GM21423 (cell line): Measurements from ENCODE around the gene NLGN3.

Source experiments
- ATAC-seq: cut with Tn5 transposase; IDR thresholded peaks from one replicate; pipeline ENCODE4 v1.9.1; 2021; ENCODE audit warnings: mild to moderate bottlenecking, moderate library complexity; ENCODE audit not compliant: unreplicated experiment

The NLGN3 gene

GRCh38 chrX:71210816-71211215 lies 66.2 kb downstream of the NLGN3 start:
- ATAC-seq: no peak

- ATAC-seq: no peak
These were observed 67.9 kb downstream of the NLGN3 start for GRCh38 chrX:71212536-71212935.

DNA sequence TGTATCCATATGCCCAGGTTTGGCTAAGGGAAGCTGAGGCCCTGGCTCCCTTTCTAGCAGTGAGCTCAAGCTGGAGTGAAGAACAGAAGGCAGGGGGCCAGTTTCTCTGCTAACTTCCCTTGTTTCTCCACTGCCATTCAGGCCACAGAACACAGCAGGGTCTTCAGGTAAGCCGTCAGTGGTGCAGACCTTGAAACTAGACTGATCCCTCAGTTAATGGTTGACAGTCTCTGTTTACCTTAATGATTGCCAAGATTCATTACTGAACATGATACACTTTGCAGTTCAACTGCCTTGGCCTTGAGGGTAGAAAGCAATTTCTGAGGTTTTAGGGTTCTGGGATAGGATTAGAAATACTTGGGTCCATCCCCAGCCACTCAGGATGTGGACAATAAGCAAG lies 69.5 kb downstream of the NLGN3 start:
- no peak for ATAC-seq

GRCh38 chrX:71214604-71215337 lies 70.1 kb downstream of the NLGN3 start:
- no peak for ATAC-seq

DNA sequence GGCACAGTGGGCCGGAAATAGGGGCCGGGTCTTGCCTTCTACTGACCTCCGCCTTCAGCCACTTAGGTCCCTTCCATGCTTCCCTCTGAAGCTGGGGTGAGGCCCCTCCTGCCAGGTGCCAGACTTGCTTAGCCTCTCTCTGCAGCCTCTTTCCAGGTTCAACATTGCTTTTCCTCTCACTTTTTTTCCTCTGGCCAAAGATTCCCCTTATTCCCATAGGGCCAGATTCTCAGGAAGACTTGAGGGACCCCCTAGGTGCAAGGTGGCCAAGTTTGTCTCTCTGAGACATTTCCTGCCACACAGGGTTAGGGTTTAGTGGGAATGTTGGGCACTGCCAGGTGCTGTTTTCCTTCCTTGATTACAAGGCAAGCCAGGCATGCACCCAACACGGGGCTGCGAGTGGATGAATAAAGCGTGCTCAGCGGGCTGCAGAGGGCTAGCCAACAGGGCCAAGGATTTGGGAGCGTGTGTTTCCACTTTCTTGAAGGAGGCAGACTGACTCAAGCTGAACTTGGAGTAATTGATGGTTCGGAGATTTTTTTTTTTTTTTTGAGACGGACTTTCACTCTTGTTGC lies 70.8 kb downstream of the NLGN3 start:
- ATAC-seq: no peak

DNA sequence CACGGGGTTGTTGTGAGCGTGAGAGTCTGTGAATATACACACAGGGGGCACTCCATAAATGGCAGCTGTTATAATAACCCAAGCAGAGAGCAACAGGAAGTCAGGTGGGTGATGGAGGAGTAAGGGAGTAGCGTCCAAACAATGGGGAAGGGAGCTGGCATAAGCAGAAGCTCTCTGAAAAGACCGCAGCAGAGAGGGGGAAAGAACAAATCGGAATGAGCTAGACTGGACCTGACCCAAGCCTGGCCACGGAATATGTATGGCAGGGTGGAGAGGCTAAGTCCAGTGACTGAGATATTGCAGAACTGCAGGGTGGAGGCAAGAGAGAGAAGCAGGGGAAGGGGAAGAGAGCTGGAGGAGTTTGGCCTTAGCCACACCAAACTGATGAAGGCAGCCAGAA lies 71.8 kb downstream of the NLGN3 start:
- ATAC-seq: no peak

- ATAC-seq: no peak
These were observed 72.7 kb downstream of the NLGN3 start for GRCh38 chrX:71217298-71217697.
